ENCODE data around the gene AFG3L2.

Gene AFG3L2

GRCh38 chr18:12338382-12338781, 38.6 kb downstream of the AFG3L2 start:
- TF ChIP-seq MYC (IDR thresholded peaks at IDR 0.05; ENCODE audit: low read depth, low read length) (no peak), MAX (IDR thresholded peaks at IDR 0.05; ENCODE audit: low read depth, low read length) (no peak), CTCF (IDR thresholded peaks at IDR 0.05; ENCODE audit: low read depth, low read length) (no peak), POLR2A (IDR thresholded peaks at IDR 0.05; ENCODE audit: extremely low read depth, insufficient read length) (no peak)
- DNase-seq (ENCODE audit: low read depth) = no peak
- H3K4me3 ChIP-seq (ENCODE audit: low read depth, low read length) = no peak overlapping the region

GRCh38 chr18:12336887-12337286, 40.1 kb downstream of the AFG3L2 start:
- H3K4me3 ChIP-seq (ENCODE audit: low read depth, low read length) = no peak overlapping the region
- DNase-seq (ENCODE audit: low read depth) = no peak
- no peak for TF ChIP-seq CTCF (IDR thresholded peaks at IDR 0.05; ENCODE audit: low read depth, low read length)
- no peak for TF ChIP-seq MYC (IDR thresholded peaks at IDR 0.05; ENCODE audit: low read depth, low read length)
- TF ChIP-seq MAX (IDR thresholded peaks at IDR 0.05; ENCODE audit: low read depth, low read length) = no peak
- no peak for TF ChIP-seq POLR2A (IDR thresholded peaks at IDR 0.05; ENCODE audit: extremely low read depth, insufficient read length)

GRCh38 chr18:12336171-12336613, 40.8 kb downstream of the AFG3L2 start:
- H3K4me3 ChIP-seq (ENCODE audit: low read depth, low read length) = no peak overlapping the region
- DNase-seq (ENCODE audit: low read depth) = no peak
- no peak for TF ChIP-seq POLR2A (IDR thresholded peaks at IDR 0.05; ENCODE audit: extremely low read depth, insufficient read length)
- no peak for TF ChIP-seq MYC (IDR thresholded peaks at IDR 0.05; ENCODE audit: low read depth, low read length)
- TF ChIP-seq CTCF (IDR thresholded peaks at IDR 0.05; ENCODE audit: low read depth, low read length) = no peak

- DNase-seq (ENCODE audit: low read depth) = no peak
- H3K4me3 ChIP-seq (ENCODE audit: low read depth, low read length) = no peak overlapping the region
- TF ChIP-seq POLR2A (IDR thresholded peaks at IDR 0.05; ENCODE audit: extremely low read depth, insufficient read length) = no peak
- no peak for TF ChIP-seq CTCF (IDR thresholded peaks at IDR 0.05; ENCODE audit: low read depth, low read length)
- TF ChIP-seq MAX (IDR thresholded peaks at IDR 0.05; ENCODE audit: low read depth, low read length) = no peak
- no peak for TF ChIP-seq MYC (IDR thresholded peaks at IDR 0.05; ENCODE audit: low read depth, low read length)
Observed at GRCh38 chr18:12335503-12335902, 41.5 kb downstream of the AFG3L2 start.

GRCh38 chr18:12334863-12335262, 42.2 kb downstream of the AFG3L2 start:
- no peak overlapping the region for H3K4me3 ChIP-seq (ENCODE audit: low read depth, low read length)
- DNase-seq (ENCODE audit: low read depth) = no peak
- no peak for TF ChIP-seq MYC (IDR thresholded peaks at IDR 0.05; ENCODE audit: low read depth, low read length)
- no peak for TF ChIP-seq MAX (IDR thresholded peaks at IDR 0.05; ENCODE audit: low read depth, low read length)
- TF ChIP-seq POLR2A (IDR thresholded peaks at IDR 0.05; ENCODE audit: extremely low read depth, insufficient read length) = no peak

GRCh38 chr18:12334366-12334808, 42.6 kb downstream of the AFG3L2 start:
- no peak for TF ChIP-seq CTCF (IDR thresholded peaks at IDR 0.05; ENCODE audit: low read depth, low read length)
- no peak for TF ChIP-seq POLR2A (IDR thresholded peaks at IDR 0.05; ENCODE audit: extremely low read depth, insufficient read length)
- no peak for TF ChIP-seq MYC (IDR thresholded peaks at IDR 0.05; ENCODE audit: low read depth, low read length)
- TF ChIP-seq MAX (IDR thresholded peaks at IDR 0.05; ENCODE audit: low read depth, low read length) = no peak
- H3K4me3 ChIP-seq (ENCODE audit: low read depth, low read length) = no peak overlapping the region
- DNase-seq (ENCODE audit: low read depth) = no peak

Data from NB4 (cell line).